Measurements from ENCODE around the gene RGS6.

RGS6 gene

DNA sequence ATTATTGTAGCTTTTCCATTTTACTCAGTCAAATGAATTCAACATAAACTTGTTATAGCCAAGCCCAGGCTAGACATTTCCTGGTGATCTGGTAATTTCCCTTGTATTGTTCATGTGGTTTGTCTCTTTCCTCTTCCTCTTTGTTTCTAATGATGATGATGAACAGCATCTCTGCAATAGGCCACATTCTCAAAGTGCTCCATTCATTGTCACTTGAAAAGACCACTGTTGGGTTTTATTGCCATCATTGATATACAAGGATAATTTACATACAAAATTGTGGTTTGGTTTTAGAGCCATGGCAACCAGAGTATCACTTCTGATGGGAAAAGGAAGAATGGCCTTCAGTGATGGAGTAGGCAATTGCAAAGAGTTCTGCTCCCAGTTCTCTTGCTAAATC is 379.3 kb downstream of the RGS6 start:
- no peak for DNase-seq (ENCODE audit: low read depth)

DNA sequence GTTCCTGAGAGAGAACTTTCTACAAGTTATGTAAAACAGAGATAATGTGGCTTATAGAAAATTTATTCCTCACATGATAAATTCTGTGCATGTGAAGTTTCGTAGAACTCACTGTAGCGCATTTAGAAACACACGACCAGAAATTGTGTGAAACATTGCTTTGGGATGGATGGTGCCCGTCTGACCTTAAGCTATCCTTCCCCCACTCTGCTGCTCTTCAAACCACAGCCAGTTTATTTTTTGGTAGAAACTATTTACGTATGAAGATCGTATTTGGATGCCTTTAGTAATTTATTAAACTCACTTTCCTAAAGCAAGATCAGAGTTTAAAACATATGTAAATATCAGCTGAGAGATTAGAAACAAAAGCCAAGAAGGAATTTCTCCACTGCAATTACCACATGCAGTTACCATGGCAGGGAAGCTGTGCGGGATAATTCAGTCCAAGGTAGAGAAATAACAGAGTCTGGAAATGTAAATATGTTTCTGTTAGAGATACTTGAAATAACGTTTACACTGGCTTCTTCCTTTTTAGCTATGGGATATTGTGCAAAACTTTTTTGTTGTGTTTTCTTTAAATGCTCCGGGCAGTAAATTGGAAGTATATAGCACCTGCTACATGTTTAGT is 382.7 kb downstream of the RGS6 start:
- DNase-seq (ENCODE audit: low read depth), result no peak

DNA sequence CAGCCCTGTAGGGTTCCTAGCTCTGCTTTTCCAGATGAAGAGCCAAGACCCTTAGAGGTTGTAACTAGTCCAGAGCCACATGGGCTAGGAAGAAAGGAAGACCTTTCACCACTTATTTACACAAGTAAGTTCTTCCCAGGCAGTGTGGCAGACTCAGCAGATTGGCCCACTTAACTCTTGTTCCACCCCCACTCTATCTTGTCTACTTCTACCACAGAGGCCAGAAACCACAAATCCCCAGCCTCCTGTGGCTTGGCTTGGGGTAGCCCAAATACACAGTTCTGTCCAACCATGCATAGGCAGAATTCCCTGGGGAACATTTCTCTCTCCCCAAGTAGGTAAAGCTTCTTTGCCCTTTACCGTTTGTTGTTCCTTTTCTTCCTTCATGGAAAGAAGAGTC is 383.5 kb downstream of the RGS6 start:
- DNase-seq (ENCODE audit: low read depth), result no peak

DNA sequence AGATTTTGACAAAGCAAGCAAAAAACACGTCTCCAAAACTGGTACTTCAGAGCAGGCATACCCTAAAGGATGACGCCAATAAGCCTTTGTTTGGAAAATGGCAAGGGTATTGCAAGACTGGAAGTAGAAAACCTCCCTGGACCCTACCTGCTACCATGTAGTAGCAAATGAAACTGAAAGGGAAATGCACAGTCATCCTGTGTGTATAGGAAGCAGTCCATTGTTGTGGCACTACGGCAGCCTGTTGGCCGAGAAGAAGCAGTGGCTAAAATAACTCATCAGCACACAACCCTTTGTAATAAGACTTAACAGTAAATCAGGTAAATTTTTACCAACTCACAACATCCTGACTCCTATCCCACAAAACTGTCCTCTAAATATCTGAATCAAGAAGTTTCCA is 386.4 kb downstream of the RGS6 start:
- DNase-seq (ENCODE audit: low read depth), result no peak

DNA sequence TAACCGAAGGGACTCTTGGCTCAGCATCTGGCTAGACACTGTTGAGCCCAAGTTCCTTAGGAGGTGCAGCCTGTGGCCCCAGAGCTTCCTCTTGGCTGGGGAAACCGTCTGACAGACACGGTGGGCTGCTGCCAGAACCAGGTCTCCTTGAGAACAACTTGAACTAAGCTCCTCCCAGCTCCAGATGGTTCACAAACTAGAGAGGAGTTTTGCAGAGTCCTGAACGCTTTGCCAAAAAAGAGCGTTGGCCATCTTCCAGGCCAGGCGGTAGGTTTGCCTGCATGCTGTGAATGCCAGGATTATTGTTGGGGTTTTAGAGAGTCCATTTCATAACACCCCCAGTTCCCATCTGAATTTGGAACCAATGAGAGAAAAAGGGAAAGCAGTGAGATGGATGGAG is 399.8 kb downstream of the RGS6 start:
- DNase-seq (ENCODE audit: low read depth), result no peak

DNA sequence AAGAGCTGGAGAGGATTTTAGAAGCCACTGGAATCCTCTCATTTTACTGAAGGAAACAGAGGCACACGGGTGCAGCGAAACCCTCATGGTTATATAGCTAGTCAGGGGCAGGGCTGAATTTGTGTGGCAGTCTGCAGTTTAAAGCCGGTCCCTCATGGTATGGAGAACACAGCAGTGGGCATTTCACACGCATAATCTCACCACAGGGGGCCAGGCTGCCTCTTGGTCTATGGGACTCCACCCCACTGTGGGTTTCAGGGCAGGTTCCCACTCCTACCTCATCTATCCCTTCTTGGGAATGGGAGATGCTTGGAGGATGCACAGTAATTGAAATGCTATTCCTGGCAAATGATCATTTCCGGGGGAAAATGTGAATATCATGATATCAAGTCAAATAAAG is 400.6 kb downstream of the RGS6 start:
- DNase-seq (ENCODE audit: low read depth), result no peak

DNA sequence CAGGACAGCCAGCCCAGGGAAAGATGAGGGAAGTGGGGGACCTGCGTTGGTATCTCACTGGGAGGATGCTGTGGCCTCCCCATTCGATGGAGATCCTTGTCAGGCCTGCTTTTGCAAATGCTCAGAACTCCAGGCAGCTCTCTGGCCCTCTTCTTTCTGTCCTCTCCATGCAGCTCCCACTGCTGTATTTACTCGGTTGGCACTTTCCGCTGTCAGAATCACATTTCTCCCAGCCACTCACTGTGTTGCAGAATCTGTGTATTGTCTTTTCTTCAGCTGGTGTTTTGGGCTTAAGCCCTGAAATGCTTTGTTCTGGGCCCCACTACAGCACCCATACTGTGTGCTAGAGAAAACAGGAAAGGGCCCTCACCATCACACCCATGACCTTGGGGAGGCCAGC is 401.1 kb downstream of the RGS6 start:
- no peak for DNase-seq (ENCODE audit: low read depth)

DNA sequence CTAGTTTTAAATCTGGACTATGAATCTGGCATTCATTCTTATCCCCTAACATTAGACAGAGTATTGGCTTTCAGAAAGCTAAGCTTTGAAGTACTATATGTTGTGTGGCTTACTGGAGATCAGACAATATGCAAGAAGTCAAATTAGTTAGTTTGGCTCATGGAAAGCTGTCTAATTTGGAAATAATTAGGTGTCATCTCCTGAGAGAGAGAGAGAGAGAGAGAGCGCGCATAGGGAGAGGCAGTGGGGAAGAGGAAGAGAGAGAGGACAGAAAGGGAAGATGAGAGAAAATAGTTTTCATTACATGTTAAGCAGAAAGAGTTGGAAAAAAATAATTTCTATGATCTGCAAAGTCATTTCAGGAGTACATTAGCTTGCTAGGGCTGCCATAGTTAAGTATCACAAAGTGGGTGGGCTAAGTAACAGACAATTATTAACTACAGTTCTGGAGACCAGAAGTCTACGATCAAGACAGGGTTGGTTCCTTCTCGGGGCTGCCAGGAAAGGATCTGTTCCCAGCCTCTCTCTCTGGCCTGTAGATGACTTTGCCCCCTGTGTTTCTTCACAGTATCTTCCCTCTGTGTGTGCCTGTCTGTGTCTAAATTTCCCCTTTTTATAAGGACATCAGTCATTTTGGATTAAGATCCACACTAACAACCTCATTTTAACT is 404.2 kb downstream of the RGS6 start:
- DNase-seq (ENCODE audit: low read depth), result no peak

DNA sequence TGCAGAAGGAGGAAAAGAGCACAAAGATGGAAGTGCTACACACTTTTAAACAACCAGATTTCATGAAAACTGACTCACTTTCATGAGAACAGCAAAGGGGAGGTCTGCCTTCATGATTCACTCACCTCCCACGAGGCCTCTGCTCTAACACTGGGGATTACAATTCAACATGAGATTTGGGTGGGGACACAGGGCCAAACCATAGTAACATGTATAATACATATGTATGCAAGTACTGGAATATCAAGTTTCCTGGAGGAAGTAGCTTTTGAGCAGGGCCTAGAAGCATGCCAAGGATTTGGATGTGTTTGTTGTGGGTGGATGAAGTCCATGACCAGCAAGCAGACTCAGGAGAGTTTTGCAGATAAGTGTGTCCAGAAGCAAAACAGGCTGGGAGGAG is 409.0 kb downstream of the RGS6 start:
- DNase-seq (ENCODE audit: low read depth), result no peak

DNA sequence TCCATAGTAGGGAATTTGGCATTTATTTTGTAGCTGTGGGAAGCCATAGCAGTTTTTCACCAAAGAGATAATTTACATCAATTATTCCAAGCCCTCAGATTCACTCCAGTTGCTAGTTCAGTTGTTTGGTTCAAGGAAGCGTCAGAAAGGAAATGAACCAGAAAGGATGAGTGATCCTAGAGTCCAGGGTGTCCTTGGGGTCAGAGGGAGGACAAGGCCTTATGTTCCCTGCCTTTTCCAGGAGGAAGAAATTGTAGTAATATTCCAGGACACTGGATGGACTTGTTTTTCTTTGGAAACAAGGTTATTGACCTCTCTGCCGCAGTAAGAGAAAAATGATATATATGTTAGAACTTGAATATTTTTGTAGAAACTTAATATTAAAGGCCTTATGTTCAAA is 409.5 kb downstream of the RGS6 start:
- no peak for DNase-seq (ENCODE audit: low read depth)

DNA sequence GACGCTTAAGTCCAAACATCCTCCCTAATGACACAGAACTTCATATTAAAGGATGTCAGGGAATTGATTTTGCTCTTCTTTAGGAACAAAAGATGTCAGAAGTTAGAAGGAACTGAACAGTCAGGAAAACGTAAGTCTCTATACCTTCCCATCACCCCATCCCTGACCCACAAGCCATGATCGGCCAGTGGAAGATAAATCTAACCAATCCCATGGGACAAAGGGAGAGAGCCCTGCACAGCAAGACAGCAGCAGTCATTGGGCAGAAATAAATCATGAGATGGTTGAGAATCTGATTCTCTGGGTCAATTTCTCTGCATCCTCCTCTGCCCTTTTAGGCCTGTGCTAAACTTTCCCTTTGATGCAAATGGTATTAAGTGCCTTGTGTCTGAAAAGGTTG is 414.9 kb downstream of the RGS6 start:
- DNase-seq (ENCODE audit: low read depth), result no peak

DNA sequence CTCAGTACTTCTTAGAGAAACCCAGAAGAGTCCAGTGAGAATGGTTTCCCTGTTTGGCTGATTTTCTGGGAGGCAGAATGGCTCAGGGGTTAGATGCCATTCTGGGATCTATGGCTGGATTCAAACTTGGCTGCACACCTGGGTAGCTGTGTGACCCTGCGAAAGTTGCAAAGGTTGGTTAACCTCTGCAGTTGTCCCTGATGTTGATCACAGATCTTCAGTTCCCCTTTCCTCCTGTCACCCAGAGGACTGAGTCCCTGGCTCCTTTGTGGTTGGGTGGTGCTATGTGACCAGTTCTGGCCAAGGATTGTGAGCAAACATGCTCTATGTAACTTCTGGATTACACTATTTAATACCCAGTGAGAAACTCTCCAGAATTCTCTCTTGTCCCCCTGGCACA is 418.0 kb downstream of the RGS6 start:
- DNase-seq (ENCODE audit: low read depth), result no peak

DNA sequence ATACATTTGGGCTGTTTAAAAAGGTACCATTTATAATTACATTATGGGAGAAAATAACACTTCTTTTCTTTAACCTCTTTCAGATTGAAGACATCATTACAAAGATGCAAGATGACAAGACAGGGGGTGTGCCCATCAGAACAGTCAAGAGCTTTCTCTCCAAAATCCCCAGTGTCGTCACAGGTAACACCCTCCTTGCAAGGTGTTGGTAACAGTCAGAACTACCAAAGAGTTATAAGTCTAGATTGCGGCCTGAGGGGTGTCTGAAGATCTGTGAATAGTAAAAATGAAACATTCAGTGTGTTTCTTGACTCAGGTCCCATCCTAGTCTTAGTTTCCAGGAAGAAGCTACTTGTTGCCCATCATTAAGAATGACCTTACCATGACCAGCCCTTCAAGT is 419.8 kb downstream of the RGS6 start:
- DNase-seq (ENCODE audit: low read depth), result no peak

DNA sequence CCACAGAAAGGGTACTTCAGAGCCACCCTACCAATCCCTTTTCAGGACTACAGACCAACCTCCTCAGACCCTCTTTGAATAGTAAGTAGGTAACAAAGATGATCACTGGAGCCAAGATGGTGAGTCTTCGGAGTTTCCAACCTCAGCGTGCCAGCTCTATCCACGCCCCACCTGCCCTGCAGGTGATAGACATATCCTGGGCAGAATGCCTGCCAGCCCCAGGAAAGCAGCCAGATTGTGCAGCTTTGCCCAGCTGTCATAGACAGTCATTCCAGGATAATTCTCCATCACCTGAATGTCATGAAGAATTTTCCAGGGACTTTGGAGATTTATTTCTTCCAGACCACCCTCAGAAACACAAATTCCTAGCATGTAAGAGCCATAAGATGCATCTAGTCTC is 434.4 kb downstream of the RGS6 start:
- DNase-seq (ENCODE audit: low read depth), result no peak

DNA sequence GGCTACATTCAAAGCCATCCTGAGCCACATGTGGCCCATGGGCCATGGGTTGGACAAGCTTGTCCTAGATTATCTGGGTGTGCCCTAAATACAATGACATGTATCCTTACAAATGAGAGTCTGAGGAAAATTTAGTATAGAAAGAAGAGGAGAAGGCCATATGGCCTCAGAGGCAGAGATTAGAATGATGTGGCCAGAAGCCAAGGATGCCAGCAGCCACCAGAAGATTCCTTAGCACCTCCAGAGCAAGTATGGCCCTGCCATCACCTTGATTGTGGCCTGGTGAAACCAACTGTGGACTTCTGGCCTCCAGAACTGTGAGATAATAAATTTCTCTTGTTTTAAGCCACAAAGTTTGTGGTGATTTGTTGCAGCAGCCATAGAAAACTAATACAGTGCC is 436.9 kb downstream of the RGS6 start:
- no peak for DNase-seq (ENCODE audit: low read depth)

DNA sequence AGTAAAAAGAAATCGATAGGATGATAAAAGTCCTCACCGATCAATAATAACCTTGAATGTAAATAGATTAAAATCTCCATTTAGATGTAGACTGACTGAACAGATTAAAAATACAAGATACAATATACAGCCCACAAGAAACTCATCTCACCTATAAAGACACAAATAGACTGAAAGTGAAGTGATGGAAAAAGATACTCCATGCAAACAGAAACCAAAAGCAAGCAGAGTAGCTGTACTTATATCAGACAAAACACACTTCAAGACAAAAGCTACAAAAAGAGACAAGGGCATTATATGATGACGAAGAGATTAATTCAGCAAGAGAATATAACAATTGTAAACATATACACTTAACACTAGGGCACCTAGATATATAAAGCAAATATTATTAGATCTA is 444.8 kb downstream of the RGS6 start:
- no peak for DNase-seq (ENCODE audit: low read depth)

DNA sequence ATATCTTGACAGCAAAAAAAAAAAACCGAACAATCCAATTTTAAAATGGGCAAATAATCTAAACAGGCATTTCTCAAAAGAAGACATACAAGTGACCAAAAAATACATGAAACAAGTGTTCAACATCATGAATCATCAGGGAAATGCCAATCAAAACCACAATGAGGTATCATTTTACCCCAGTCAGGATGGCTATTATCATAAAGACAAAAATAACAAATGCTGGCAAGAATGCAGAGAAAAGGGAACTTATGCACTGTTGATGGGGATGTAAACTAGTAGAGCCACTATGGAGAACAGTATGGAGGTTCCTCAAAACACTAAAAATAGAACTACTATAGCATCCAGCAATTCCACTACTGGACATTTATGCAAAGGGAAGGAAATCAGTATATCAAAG is 448.2 kb downstream of the RGS6 start:
- no peak for DNase-seq (ENCODE audit: low read depth)

DNA sequence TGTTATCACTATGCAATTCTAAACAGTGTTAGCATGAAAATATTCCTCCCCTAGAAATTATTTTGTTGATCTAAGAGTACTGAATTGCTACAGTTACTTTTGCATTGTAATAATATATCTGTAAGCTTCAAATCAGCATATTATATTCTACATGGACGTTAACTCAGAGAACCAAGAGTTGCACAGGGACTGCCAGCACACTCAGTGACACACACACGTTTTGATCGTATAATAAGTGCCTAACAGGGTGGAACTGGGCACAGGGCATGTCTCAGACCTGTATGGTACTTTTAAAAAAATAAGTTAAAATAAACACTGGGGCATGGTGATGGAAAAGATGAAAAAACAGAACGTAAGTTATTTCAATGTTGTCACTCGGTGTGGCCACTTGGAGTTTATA is 451.6 kb downstream of the RGS6 start:
- DNase-seq (ENCODE audit: low read depth), result no peak

DNA sequence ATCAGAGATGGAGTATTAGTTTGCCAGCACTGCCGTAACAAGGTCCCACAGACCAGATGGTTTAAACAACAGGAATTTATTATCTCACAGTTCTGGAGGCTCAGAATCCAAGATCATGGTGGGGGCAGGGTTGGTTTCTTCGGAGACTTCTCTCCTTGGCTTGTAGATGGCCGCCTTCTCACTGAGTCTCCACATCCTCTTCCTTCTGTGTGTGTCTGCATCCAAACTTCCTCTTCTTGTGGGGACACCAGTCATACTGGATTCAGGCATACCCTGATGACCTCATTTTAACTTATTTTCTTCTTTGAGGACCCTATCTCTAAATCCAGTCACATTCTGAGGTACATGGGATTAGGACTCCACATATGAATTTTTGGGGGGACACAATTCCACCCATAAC is 455.5 kb downstream of the RGS6 start:
- DNase-seq (ENCODE audit: low read depth), result no peak

DNA sequence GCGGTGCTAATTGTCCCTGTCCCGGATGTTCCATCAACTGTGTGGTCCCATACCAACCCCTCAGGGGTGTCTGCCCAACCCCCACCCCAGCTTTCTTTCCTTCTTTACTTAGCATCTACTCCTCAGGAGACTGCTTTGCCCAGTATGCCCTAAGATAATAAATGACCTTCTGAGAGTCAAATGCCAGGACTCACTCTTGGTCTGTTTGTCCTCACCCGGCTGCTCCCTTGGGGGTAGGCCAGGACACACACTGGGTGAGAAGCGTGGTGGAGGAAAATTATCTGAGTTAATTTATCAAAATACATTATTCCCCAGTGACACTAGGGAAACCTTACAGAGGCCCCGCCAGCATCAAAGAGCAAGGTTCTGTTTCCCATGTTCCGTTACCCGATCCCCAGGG is 457.0 kb downstream of the RGS6 start:
- no peak for DNase-seq (ENCODE audit: low read depth)

DNA sequence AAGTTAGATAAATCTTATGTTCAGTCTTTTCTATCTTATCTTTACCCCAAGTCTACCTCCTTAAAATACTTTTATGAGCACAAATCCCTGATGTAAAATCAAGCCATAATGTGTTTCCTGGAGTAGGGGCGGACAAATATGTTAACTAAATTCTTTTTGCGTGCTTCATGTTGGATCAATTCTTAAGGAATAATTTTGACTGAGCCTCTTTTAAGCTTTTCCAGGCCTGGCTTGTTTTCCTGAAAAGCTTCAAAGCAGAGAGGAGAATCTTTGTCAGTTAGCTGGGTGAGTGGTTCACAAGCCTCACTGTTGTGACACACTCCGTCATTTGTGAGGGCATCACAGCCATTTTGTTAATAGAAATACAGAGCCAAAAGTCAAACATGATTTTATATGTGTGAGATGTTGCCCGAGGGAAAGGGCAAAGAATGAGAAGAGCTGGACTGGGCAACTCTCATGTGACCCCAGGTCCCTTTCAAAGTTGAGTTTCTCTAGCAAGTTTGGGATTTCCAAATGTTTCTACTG is 468.9 kb downstream of the RGS6 start:
- DNase-seq (ENCODE audit: low read depth), result no peak

DNA sequence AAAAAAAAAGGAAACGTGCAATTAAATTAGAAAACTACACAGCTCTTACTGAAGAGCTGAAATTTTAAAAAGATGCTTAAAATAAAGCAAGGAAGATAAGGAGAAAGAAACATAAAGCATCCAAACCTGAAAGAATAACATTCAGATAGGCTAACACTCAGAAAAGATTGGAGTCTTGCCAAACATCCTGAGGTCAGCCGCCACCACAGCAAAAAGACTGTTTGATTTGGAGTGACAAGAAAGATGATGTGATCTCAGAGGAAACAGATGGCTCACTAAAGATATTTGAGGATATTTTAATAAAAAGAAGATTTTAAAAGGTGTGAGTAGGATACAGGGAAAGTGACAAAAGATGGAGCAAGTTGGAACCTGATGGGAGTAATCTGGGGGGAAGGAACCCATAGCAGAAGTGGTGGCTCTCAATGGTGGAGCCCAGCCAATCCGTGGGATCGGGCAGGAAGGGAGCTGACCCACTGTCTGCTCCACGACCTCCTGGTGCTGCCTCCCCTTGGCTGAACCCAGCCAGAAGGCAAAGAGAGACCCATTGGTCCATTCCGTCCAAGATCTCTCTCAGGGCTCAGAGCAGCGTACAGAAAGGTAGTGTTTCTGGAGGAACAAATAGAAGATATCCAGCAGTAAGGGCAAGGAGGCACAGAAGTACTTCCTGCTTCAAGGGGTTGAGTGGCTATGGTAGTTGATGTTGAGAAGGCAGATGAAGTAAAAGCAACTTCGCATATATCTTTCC is 469.6 kb downstream of the RGS6 start:
- DNase-seq (ENCODE audit: low read depth), result no peak

DNA sequence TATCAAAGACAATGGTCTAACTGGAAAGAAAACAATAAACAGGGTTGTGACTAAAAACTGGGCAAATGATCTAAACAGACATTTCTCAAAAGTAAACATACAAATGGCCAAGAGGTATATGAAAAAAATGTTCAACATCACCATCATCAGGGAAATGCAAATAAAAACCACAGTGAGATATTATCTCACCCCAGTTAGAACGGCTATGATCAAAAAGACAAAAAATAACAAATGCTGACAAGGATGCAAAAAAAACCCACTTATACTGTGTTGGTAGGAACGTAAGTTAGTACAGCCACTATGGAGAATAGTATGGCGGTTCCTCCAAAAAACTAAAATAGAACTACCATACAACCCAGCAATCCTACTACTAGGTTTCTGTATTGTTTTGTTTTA is 470.1 kb downstream of the RGS6 start:
- no peak for DNase-seq (ENCODE audit: low read depth)
